T-cell (primary cell): ENCODE measurements around the gene LCE3A. TPM values are rescaled to one million over a fixed set of nuclear protein-coding genes. Genes with fewer than 3 reads are reported as not detected.

Experiments
- ATAC-seq, 4 experiments: fragments of 200-7000 bp in 3 of 4; fragments of 150-1000 bp in 1 of 4; cut with Tn5 transposase; replicated peaks in 1 of 4; 1 replicate in 3 of 4; 2 replicates in 1 of 4; pipeline ENCODE4 v1.10.0; 2021; ENCODE audit warnings: moderate library complexity in 3 of 4, mild to moderate bottlenecking in 2 of 4, moderate number of reproducible peaks in 1 of 4
- CTCF ChIA-PET, 2 donors: fragments of 300-600 bp; sonication (Branson Sonifier 250); formaldehyde crosslinking; loops; one replicate each; lab custom pipeline; 2022; ENCODE audit warnings: antibody characterized with exemption in 2 of 2; lab: Charles Lee
- POLR2A ChIA-PET, 2 donors: fragments of 300-600 bp; sonication (Branson Sonifier 250); formaldehyde crosslinking; loops; one replicate each; lab custom pipeline; 2022; ENCODE audit warnings: antibody characterized with exemption in 2 of 2; lab: Charles Lee
- DNase-seq, 35 experiments: peaks; one replicate each; pipeline versions ENCODE4 v3.0.0 to v3.0.0-alpha.2; 2013 to 2023
- H3K27ac ChIP-seq: one replicate; pipeline ENCODE4 v1.5.1; 2013; ENCODE audit warnings: low read length
- H3K27me3 ChIP-seq, 2 experiments: replicated peaks in 1 of 2; 1 replicate in 1 of 2; 2 replicates in 1 of 2; pipeline versions ENCODE4 v1.6.1 to v1.7.0; 2013; ENCODE audit warnings: low read length in 1 of 2, mixed read lengths in 1 of 2; ENCODE audit not compliant: control insufficient read depth in 2 of 2, insufficient read depth in 2 of 2; ENCODE audit errors: extremely low read depth in 1 of 2
- H3K36me3 ChIP-seq, 2 donors: 1 replicate in 1 of 2; 2 replicates in 1 of 2; pipeline versions ENCODE4 v1.6.1 to v1.7.0; 2013; ENCODE audit warnings: low read length in 1 of 2; ENCODE audit not compliant: control insufficient read depth in 2 of 2, insufficient read depth in 1 of 2; ENCODE audit errors: extremely low read depth in 1 of 2
- H3K4me1 ChIP-seq, 2 experiments: 1 replicate in 1 of 2; 2 replicates in 1 of 2; pipeline versions ENCODE4 v1.6.1 to v1.7.0; 2013; ENCODE audit warnings: low read length in 2 of 2, mixed read lengths in 1 of 2; ENCODE audit not compliant: insufficient read depth in 2 of 2, control insufficient read depth in 1 of 2; ENCODE audit errors: extremely low read depth in 1 of 2
- H3K4me3 ChIP-seq, 2 donors: 1 replicate in 1 of 2; 2 replicates in 1 of 2; pipeline versions ENCODE4 v1.5.1 to v1.7.0; 2013; ENCODE audit warnings: mild to moderate bottlenecking in 2 of 2, low read length in 1 of 2, moderate library complexity in 1 of 2; ENCODE audit not compliant: control insufficient read depth in 1 of 2; ENCODE audit errors: extremely low read depth in 1 of 2
- H3K9me3 ChIP-seq: 2 replicates; pipeline ENCODE4 v1.7.0; 2013
- H3K27ac Mint-ChIP-seq, 2 donors: one replicate each; pipeline ENCODE4 v1.8.0; 2020 to 2021; ENCODE audit warnings: mild to moderate bottlenecking in 2 of 2, mixed read lengths in 2 of 2
- H3K27me3 Mint-ChIP-seq, 2 donors: one replicate each; pipeline ENCODE4 v1.8.0; 2021 to 2022; ENCODE audit warnings: mixed read lengths in 2 of 2
- H3K36me3 Mint-ChIP-seq: one replicate; pipeline ENCODE4 v1.8.0; 2021; ENCODE audit warnings: mixed read lengths
- H3K4me1 Mint-ChIP-seq, 3 donors: one replicate each; pipeline ENCODE4 v1.8.0; 2020 to 2022; ENCODE audit warnings: mixed read lengths in 3 of 3, mild to moderate bottlenecking in 1 of 3
- H3K4me3 Mint-ChIP-seq, 3 donors: one replicate each; pipeline ENCODE4 v1.8.0; 2020 to 2022; ENCODE audit warnings: mild to moderate bottlenecking in 3 of 3, mixed read lengths in 3 of 3, moderate library complexity in 3 of 3
- H3K9me3 Mint-ChIP-seq, 3 donors: one replicate each; pipeline ENCODE4 v1.8.0; 2020 to 2022; ENCODE audit warnings: mixed read lengths in 3 of 3
- WGBS: methylation state at CpG from one replicate; pipeline ENCODE4 v1.1.5; 2013; ENCODE audit warnings: missing lambda C conversion rate; ENCODE audit not compliant: insufficient coverage; 5-methylcytosine and 5-hydroxymethylcytosine counted together
- total RNA-seq, 35 experiments: library from RNA in 6 of 35; stranded (reverse) in 6 of 35; fragments of 120-200 nt in 1 of 35; gene quantifications; one replicate each; pipeline versions ENCODE4 v1.2.1 to v1.2.4 and lab custom pipeline; 2013 to 2026

LCE3A gene
- total RNA-seq, 5 donors from 2014 or later (not counting 1 experiment from before 2014, with no cell fraction given) = not detected

DNA sequence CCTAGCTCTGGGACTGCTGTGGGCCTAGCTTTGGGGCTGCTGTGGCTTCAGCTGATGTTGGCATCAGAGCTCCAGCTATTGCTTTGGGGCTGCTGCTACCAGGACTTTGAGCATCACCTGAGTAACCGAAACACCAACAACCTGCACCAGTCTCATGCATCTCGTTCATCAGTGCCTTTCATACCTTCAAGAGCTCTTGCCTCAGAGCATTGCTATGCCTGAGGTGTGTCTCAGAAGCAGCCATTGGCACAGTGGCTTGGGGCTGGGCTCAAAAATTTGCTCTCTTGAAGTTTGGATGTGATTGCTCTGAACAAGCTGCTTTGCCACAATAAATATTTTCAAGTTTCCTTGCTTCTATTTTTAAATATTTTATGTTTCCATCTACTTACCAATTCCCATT, 33.6 kb upstream of the LCE3A start:
- H3K4me1 ChIP-seq = no peaks in the 10 kb centered on the region
- ATAC-seq = no peak
- peaks cover 9 to 12% of the 10 kb centered on the region in 2 experiments for H3K27me3 ChIP-seq
- peaks cover 7 to 8% of the 10 kb centered on the region in 2 donors for H3K27me3 Mint-ChIP-seq
- H3K36me3 ChIP-seq = no peaks in the 10 kb centered on the region
- H3K4me3 Mint-ChIP-seq = no peak overlapping the region
- H3K27ac Mint-ChIP-seq = no peak overlapping the region
- 83% methylated on average over 1 of the region's 2 CpGs for WGBS
- H3K4me3 ChIP-seq = no peak overlapping the region
- H3K36me3 Mint-ChIP-seq = no peaks in the 10 kb centered on the region
- H3K9me3 Mint-ChIP-seq = no peaks in the 10 kb centered on the region
- H3K9me3 ChIP-seq = no peaks in the 10 kb centered on the region
- no peak for DNase-seq
- H3K27ac ChIP-seq = no peak overlapping the region
- ChIA-PET CTCF (interaction anchor here in 1 of 2 donors (1.0 kb wide), 1 partner anchor 42 kb away, joined by 4 read pairs; the partner anchor contains the start of gene LCE2A), POLR2A (no interaction called here)
- peaks cover 2 to 5% (median 4%) of the 10 kb centered on the region in 3 donors for H3K4me1 Mint-ChIP-seq

DNA sequence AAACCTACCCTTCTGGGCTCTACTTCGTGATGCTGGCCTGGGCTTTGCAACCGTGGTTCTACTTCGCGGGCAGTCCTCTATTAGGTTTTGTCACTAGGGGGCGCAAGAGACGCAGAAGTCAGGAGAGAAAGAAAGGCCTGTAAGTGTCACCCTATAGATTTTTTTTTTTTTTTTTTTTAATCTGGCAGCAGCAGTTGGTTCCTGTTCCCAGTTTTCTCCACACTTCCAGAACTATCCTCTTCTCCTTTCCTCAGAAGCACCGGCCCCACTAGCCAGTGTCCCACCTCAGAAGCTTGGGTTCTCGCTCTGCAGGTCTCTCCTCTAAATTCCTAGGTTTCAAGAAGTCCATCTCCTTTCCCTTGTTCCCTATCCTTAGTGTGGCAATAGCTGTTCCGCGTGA, 31.2 kb upstream of the LCE3A start:
- ChIA-PET POLR2A (no interaction called here), CTCF (interaction anchor here in 1 of 2 donors (0.7 to 0.8 kb wide), 3 partner anchors 8 to 12 kb away, joined by 3 to 6 read pairs (median 3); no protein-coding TSS in a partner anchor)
- Mint-ChIP-seq H3K36me3 (no peaks in the 10 kb centered on the region), H3K27me3 (peaks cover 12 to 13% of the 10 kb centered on the region in 2 donors), H3K4me1 (peaks cover 2 to 5% (median 4%) of the 10 kb centered on the region in 3 donors), H3K4me3 (no peak overlapping the region), H3K27ac (no peak overlapping the region), H3K9me3 (no peaks in the 10 kb centered on the region)
- peak in 25 of 35 experiments; percentile 1 to 52 (median 9) for DNase-seq
- no peak overlapping the region for H3K27ac ChIP-seq
- ATAC-seq = no peak
- no peak overlapping the region for H3K4me3 ChIP-seq
- 56% methylated on average over 2 of the region's 10 CpGs for WGBS
- no peaks in the 10 kb centered on the region for H3K4me1 ChIP-seq
- H3K36me3 ChIP-seq = no peaks in the 10 kb centered on the region
- H3K27me3 ChIP-seq = peaks cover 9 to 12% of the 10 kb centered on the region in 2 experiments
- no peaks in the 10 kb centered on the region for H3K9me3 ChIP-seq

DNA sequence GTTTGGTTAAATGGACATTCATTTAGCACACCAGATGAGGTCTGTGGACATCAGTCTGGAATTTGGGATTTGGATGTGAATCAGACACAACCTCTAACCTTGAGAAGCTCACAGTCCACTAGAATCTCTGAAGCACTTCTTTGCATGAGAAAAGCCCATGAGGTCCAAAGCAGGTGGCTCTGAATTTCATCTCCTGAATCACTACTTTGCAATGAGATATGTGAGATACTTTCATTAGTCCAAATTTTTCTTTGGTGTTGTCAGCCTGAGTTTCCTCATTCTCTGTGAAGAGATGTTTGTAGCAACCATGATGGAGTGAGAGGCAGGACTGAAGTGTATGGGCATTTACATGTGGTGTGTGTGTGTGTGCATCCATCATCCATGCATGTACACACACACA, 23.8 kb upstream of the LCE3A start:
- no peak for ATAC-seq
- no peaks in the 10 kb centered on the region for H3K9me3 Mint-ChIP-seq

DNA sequence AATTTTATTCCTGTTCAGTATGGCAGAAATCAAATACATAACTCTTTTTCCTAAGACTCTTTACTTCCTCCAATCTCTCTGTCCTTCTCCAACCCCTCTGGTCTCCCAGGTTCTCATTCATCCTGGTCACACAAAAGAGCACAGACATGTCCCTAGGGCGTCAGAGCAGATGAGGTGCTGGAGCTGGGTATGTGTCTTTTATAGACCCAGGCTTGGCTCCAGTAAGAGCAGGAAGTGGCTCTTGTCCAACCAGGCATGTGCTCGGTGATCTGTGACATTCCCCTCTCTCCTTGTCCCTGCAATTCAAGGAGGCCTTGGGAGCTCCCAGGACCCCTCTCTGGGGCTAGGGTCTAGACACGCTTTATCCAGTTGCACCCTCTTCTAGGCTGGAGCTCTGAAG, 22.2 kb upstream of the LCE3A start:
- no peak overlapping the region for H3K4me3 Mint-ChIP-seq
- Histone ChIP-seq H3K27me3 (peaks cover 0 to 11% of the 10 kb centered on the region in 2 experiments), H3K27ac (no peak overlapping the region), H3K9me3 (no peaks in the 10 kb centered on the region), H3K36me3 (no peaks in the 10 kb centered on the region), H3K4me3 (no peak overlapping the region), H3K4me1 (no peaks in the 10 kb centered on the region)
- no peaks in the 10 kb centered on the region for H3K36me3 Mint-ChIP-seq
- peaks cover 30 to 41% of the 10 kb centered on the region in 2 donors for H3K27me3 Mint-ChIP-seq
- POLR2A ChIA-PET = no interaction called here
- H3K27ac Mint-ChIP-seq = no peak overlapping the region
- ATAC-seq (no peak), DNase-seq (no peak)
- H3K9me3 Mint-ChIP-seq = no peaks in the 10 kb centered on the region
- CTCF ChIA-PET = no interaction called here
- H3K4me1 Mint-ChIP-seq = no peaks in the 10 kb centered on the region
- WGBS = 57% methylated on average over 2 of the region's 3 CpGs

More for the DNA sequence above, 23.8 kb upstream of the LCE3A start:
- POLR2A ChIA-PET = no interaction called here
- no peak overlapping the region for H3K27ac ChIP-seq
- H3K9me3 ChIP-seq = no peaks in the 10 kb centered on the region
- H3K4me1 ChIP-seq = no peaks in the 10 kb centered on the region
- Mint-ChIP-seq H3K27me3 (peaks cover 35 to 41% of the 10 kb centered on the region in 2 donors), H3K27ac (no peak overlapping the region), H3K36me3 (no peaks in the 10 kb centered on the region), H3K4me3 (no peak overlapping the region), H3K4me1 (no peaks in the 10 kb centered on the region)
- H3K36me3 ChIP-seq = no peaks in the 10 kb centered on the region
- H3K4me3 ChIP-seq = no peak overlapping the region
- H3K27me3 ChIP-seq = peaks cover 0 to 11% of the 10 kb centered on the region in 2 experiments
- CTCF ChIA-PET = no interaction called here
- DNase-seq = no peak

DNA sequence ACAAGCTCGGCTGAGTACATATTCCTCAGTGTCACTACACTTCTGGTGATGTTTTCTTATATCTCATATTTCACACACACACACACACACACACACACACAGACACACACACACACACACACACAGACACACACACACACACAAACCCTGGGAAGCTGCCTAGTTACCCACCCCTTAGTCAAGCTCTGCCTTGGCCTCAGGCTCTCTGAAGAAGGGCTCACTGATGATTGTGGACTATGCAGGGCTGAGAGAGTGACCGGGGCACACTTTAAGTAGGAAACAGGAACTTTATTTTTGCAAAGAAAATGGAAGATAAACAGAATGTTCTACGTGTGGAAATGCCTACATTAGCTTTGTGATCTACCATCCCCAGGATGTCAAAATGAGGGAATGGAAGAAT, 21.0 kb upstream of the LCE3A start:
- Histone ChIP-seq H3K9me3 (no peaks in the 10 kb centered on the region), H3K27ac (no peak overlapping the region), H3K36me3 (no peaks in the 10 kb centered on the region), H3K27me3 (peaks cover 0 to 11% of the 10 kb centered on the region in 2 experiments), H3K4me1 (no peaks in the 10 kb centered on the region), H3K4me3 (no peak overlapping the region)
- no peaks in the 10 kb centered on the region for H3K9me3 Mint-ChIP-seq
- ChIA-PET POLR2A (interaction anchor here in 1 of 2 donors (0.7 kb wide), 1 partner anchor 21 kb away, joined by 5 read pairs; no protein-coding TSS in a partner anchor), CTCF (interaction anchor here in 1 of 2 donors (0.7 kb wide), 1 partner anchor 22 kb away, joined by 3 read pairs; no protein-coding TSS in a partner anchor)
- H3K4me3 Mint-ChIP-seq = no peak overlapping the region
- WGBS = 62% methylated on average over 2 of the region's 3 CpGs
- peaks cover 27 to 36% of the 10 kb centered on the region in 2 donors for H3K27me3 Mint-ChIP-seq
- H3K27ac Mint-ChIP-seq = no peak overlapping the region
- no peaks in the 10 kb centered on the region for H3K4me1 Mint-ChIP-seq
- H3K36me3 Mint-ChIP-seq = no peaks in the 10 kb centered on the region
- DNase-seq (no peak), ATAC-seq (no peak)

DNA sequence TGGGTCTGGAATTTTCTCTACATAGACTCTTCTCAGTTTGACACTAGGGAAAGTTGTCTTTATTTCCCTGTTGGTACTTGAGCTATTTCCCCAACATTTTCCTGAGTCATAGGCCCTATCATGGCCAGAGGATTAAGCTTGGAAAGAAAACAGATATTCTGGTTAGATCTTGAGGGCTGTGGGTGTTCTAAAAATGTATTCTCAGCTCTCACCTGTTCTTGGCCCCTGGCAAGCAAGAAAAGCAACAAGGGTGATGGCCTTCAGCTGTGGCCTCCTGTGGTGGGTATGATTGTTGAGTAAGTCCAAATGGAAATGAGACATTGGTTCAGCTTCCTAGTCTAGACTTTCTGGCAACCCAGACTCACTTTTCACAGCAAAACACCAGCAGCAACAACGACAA, 17.4 kb upstream of the LCE3A start:
- no peak for ATAC-seq
- DNase-seq = no peak

More for the DNA sequence above, 17.4 kb upstream of the LCE3A start:
- peaks cover 0 to 4% (median 0%) of the 10 kb centered on the region in 3 donors for H3K9me3 Mint-ChIP-seq
- peaks cover 7 to 13% of the 10 kb centered on the region in 2 donors for H3K27me3 Mint-ChIP-seq
- CTCF ChIA-PET = no interaction called here
- no peak overlapping the region for H3K27ac Mint-ChIP-seq
- Histone ChIP-seq H3K4me1 (no peaks in the 10 kb centered on the region), H3K9me3 (no peaks in the 10 kb centered on the region), H3K4me3 (no peak overlapping the region), H3K36me3 (no peaks in the 10 kb centered on the region), H3K27ac (no peak overlapping the region), H3K27me3 (peaks cover 0 to 8% of the 10 kb centered on the region in 2 experiments)
- WGBS = 70% methylated on average over 1 of the region's 1 CpG
- H3K4me1 Mint-ChIP-seq = no peaks in the 10 kb centered on the region
- H3K36me3 Mint-ChIP-seq = no peaks in the 10 kb centered on the region
- POLR2A ChIA-PET = no interaction called here
- no peak overlapping the region for H3K4me3 Mint-ChIP-seq
